Bronchial epithelial cell (primary cell): ENCODE data around the gene GUCA1A. TPM values are rescaled to one million over a fixed set of nuclear protein-coding genes. Genes with fewer than 3 reads are reported as not detected.
A peak's percentile ranks its signal among the peaks of the same experiment; 100 is the strongest.

Experiments used
- DNase-seq: peaks from one replicate; pipeline ENCODE4 v3.0.0-alpha.2; 2010; ENCODE audit warnings: low read depth
- FAIRE-seq: peaks from 2 replicates; lab custom pipeline; 2011; peaks lifted over from hg19 to GRCh38; lab: Jason Lieb, UNC
- H3K27me3 ChIP-seq: 2 replicates; pipeline ENCODE4 v1.5.1; 2011; ENCODE audit warnings: low read length; ENCODE audit not compliant: control insufficient read depth, insufficient read depth
- H3K36me3 ChIP-seq: 2 replicates; pipeline ENCODE4 v1.5.1; 2011; ENCODE audit warnings: low read length; ENCODE audit not compliant: control insufficient read depth, insufficient read depth
- H3K4me3 ChIP-seq: 2 replicates; pipeline ENCODE4 v1.5.1; 2011; ENCODE audit warnings: mild to moderate bottlenecking, low read depth, low read length, control low read depth
- total RNA-seq: library from RNA; depleted of rRNA; stranded (reverse); fragments of >200 nt; gene quantifications from 2 replicates; pipeline ENCODE4 v1.2.1, GENCODE V29; 2014
- TF ChIP-seq, protein P1 (sequence below): IDR thresholded peaks from 2 replicates; pipeline ENCODE4 v1.5.1; 2011; ENCODE audit warnings: mild to moderate bottlenecking, moderate library complexity, low read length, control low read depth, inconsistent platforms; ENCODE audit not compliant: insufficient read depth, severe bottlenecking

The GUCA1A gene
- total RNA-seq, 1 donor from 2014 or later: not detected

DNA sequence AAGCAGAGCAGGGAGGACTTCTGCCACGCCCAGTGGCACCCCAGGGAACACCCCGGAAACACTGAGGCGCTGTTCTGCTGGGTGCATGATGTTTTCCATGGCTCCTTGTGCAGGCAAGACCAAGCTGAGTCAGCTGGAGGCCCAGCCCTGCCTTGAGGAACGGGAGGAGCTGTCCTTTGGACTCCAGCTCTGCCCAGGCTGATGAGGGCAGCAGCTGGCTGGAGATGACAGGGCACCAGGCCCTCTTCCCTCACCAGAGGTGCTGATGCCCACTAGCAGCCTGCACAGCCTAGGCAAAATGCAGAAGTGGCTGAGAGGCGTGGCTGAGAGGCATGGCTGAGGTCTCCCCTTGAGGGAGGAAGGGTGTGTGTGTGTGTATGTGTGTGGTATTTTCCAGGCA is 33.1 kb upstream of the GUCA1A start:
- TF ChIP-seq, protein P1, sequence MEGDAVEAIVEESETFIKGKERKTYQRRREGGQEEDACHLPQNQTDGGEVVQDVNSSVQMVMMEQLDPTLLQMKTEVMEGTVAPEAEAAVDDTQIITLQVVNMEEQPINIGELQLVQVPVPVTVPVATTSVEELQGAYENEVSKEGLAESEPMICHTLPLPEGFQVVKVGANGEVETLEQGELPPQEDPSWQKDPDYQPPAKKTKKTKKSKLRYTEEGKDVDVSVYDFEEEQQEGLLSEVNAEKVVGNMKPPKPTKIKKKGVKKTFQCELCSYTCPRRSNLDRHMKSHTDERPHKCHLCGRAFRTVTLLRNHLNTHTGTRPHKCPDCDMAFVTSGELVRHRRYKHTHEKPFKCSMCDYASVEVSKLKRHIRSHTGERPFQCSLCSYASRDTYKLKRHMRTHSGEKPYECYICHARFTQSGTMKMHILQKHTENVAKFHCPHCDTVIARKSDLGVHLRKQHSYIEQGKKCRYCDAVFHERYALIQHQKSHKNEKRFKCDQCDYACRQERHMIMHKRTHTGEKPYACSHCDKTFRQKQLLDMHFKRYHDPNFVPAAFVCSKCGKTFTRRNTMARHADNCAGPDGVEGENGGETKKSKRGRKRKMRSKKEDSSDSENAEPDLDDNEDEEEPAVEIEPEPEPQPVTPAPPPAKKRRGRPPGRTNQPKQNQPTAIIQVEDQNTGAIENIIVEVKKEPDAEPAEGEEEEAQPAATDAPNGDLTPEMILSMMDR: no peak
- Histone ChIP-seq H3K36me3 (peaks cover 9% of the 10 kb centered on the region), H3K4me3 (no peak overlapping the region), H3K27me3 (no peaks in the 10 kb centered on the region)
- DNase-seq (peak; percentile 87), FAIRE-seq (peak; percentile 50)

DNA sequence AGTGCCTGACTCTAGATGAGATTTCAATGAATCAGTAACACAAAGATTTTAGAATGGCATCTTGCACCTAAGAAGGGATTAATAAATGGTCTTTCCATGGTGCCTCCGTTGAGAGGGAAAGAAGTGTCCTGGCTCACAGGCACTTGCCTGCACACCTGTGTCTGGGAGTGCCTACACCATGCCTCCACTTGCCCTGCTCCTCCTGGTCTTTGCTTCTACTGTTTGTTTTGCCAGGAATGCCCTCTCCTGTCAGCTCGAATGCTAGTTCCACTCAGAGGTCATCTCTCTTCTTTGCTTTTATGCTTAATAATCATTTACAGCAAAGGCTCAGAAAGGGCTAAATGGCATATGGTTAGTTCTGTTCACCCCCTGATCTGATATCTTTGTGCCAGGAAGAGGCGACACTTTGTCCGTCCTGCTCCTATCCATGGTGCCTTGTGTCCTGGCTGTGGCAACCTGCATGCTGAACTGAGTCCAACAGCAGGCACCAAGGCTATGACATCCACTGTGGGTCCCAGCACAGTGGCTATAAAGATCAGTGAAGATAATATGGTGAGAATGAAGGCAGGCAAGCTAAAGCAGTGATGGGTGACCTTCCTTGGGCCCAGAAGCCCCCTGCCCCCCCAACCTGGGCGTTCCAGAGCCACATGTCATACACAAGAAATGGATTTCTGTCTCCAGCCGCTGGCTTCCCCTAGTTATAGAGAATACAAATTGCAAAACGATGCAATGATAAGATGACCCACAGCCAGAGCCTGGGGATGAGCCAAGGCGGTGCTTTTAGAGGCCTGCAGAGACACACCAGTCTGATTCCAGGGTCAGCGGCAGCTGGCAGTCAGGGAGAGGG is 32.2 kb upstream of the GUCA1A start:
- no peak for FAIRE-seq
- TF ChIP-seq, protein P1: no peak
- Histone ChIP-seq H3K4me3 (peak overlapping the region; percentile 96), H3K36me3 (peaks cover 3% of the 10 kb centered on the region), H3K27me3 (no peaks in the 10 kb centered on the region)
- peak; percentile 66 for DNase-seq

DNA sequence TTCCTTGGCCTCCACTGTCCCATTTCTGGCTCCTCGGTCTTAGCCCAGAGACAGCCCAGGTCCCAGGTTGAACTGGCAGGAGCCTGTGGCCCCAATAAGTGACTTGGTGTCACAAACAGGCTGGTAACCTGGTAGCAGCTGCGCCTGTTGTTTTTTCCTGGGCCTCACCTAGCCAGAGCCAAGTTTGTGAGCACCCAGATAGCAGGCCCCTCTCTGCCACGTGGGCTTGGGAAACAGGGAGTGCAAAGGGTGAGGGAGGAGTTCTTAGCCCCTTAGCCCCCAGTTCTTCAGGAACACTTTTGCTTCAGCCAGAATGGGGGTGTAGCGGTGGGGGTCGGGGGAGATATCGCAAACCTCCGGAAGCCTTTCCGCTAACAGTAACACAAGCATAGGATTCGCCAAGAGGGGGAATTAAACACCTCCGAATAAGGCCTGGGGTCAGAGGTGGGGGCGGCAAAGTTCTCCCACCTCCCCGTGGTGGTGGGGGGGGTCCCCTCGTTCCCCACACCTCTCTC is 31.5 kb upstream of the GUCA1A start:
- TF ChIP-seq, protein P1: no peak

DNA sequence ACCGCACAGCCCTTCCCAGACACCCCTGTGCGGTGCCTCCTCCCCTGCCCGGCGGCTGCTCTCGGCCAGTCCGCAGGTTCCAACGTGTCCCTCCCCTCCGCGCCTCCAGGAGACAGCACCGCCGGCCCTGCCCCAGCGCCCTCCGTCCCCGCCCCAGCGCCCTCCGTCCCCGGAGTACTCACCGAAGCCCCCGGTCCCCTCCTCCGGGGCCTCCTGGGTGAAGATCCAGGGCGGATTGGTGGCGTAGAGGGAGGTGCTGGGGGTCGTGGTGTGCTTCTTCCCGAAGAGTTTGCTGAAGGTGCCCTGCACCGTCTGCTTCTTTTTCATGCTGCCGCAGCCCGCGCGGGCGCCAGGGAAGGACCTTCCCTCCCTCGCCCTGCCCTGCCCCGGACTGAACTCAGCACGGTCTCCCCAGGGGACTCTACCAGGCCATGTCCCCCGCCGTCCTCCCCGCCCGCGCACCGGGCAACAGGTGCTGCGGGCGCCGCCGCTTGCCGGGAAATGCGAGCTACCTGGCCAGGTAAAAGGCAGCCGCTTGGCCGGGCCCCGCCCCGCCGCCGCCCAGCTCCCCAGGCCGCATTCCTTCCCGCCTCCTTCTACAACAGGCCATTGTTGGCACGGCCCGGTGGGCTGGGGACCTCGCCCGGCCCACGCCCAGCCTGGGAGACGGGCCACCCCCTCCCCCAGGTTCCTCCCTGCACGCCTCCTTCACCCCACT is 30.9 kb upstream of the GUCA1A start, which contains the start of gene C6orf132:
C6orf132 (minus strand) TSS at position 503 of the 718 bp plus-strand sequence; CDS start at position 327, 176 bp downstream.
- H3K36me3 ChIP-seq: peaks cover 2% of the 10 kb centered on the region
- no peaks in the 10 kb centered on the region for H3K27me3 ChIP-seq
- peak; percentile 46 for DNase-seq
- FAIRE-seq: no peak
- H3K4me3 ChIP-seq: peak within 1 kb of the TSS; percentile 96
- TF ChIP-seq, protein P1: peak; percentile 7

More for the DNA sequence above, 31.5 kb upstream of the GUCA1A start:
- Histone ChIP-seq H3K27me3 (no peaks in the 10 kb centered on the region), H3K4me3 (peak overlapping the region; percentile 96), H3K36me3 (peaks cover 2% of the 10 kb centered on the region)
- DNase-seq: peak; percentile 10
- no peak for FAIRE-seq

DNA sequence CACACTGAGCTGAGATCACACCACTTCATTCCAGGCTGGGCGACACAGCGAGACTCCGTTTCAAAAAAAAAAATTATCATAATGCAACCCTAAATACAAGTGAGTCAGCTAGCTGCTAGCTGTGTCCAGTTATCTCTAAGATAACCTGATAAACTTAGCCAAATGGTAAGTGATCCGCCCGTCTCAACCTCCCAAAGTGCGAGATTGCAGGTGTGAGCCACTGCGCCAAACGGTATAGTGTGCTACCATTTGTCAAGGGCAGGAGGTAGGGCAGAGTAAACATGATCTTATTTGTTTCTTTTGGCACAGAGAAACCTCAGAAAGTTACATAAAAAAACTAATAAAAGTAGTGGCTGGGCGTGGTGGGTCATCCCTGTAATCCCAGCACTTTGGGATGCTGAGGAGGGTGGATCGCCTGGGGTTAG is 26.0 kb upstream of the GUCA1A start:
- no peak for FAIRE-seq
- DNase-seq: no peak
- no peaks in the 10 kb centered on the region for H3K36me3 ChIP-seq
- H3K4me3 ChIP-seq: no peak overlapping the region
- no peaks in the 10 kb centered on the region for H3K27me3 ChIP-seq
- TF ChIP-seq, protein P1: no peak
